HUES48 (cell line): ENCODE results near the gene CENPU.

Experiments
- H3K27ac ChIP-seq: one replicate; pipeline ENCODE4 v1.7.0; 2013; ENCODE audit warnings: low read depth, low read length, inconsistent platforms
- H3K27me3 ChIP-seq: 2 replicates; pipeline ENCODE4 v1.6.1; 2013; ENCODE audit warnings: mild to moderate bottlenecking, low read length; ENCODE audit not compliant: control insufficient read depth, insufficient read depth
- H3K36me3 ChIP-seq: 2 replicates; pipeline ENCODE4 v1.6.1; 2013; ENCODE audit warnings: low read length; ENCODE audit not compliant: control insufficient read depth, insufficient read depth
- H3K4me1 ChIP-seq: 2 replicates; pipeline ENCODE4 v1.6.1; 2013; ENCODE audit warnings: mild to moderate bottlenecking, low read length; ENCODE audit not compliant: control insufficient read depth, insufficient read depth
- H3K4me3 ChIP-seq: 2 replicates; pipeline ENCODE4 v1.5.1; 2013; ENCODE audit warnings: mild to moderate bottlenecking, low read depth, low read length
- H3K9ac ChIP-seq: 2 replicates; pipeline ENCODE4 v1.6.1; 2013; ENCODE audit warnings: mild to moderate bottlenecking, low read depth, low read length, moderate library complexity
- H3K9me3 ChIP-seq: 2 replicates; pipeline ENCODE4 v1.6.1; 2013; ENCODE audit warnings: low read length; ENCODE audit not compliant: control insufficient read depth, insufficient read depth

CENPU gene

DNA sequence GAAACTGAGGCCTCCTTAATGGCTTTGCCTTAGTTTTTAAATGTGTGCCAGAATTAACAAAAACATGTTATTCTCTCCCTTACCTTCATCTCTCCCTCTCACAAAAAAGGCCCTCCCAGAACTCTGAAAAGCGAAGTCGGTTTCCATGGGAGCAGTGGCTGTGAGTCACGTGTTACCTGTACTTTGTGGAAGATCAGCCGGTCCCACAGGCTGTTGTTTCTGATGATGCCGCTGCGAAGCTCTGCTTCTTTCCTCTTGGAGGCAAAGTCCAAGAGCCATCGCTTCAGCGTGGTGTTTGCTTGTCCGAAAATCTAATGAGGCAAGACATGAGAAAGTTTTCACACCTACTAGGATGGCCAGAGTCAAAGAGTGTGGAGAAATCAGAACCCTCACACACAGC is 32.5 kb upstream of the CENPU start:
- no peak overlapping the region for H3K4me3 ChIP-seq
- no peak overlapping the region for H3K9ac ChIP-seq
- H3K36me3 ChIP-seq = no peaks in the 10 kb centered on the region
- H3K27ac ChIP-seq = no peak overlapping the region
- no peaks in the 10 kb centered on the region for H3K4me1 ChIP-seq
- no peaks in the 10 kb centered on the region for H3K9me3 ChIP-seq
- H3K27me3 ChIP-seq = no peaks in the 10 kb centered on the region

DNA sequence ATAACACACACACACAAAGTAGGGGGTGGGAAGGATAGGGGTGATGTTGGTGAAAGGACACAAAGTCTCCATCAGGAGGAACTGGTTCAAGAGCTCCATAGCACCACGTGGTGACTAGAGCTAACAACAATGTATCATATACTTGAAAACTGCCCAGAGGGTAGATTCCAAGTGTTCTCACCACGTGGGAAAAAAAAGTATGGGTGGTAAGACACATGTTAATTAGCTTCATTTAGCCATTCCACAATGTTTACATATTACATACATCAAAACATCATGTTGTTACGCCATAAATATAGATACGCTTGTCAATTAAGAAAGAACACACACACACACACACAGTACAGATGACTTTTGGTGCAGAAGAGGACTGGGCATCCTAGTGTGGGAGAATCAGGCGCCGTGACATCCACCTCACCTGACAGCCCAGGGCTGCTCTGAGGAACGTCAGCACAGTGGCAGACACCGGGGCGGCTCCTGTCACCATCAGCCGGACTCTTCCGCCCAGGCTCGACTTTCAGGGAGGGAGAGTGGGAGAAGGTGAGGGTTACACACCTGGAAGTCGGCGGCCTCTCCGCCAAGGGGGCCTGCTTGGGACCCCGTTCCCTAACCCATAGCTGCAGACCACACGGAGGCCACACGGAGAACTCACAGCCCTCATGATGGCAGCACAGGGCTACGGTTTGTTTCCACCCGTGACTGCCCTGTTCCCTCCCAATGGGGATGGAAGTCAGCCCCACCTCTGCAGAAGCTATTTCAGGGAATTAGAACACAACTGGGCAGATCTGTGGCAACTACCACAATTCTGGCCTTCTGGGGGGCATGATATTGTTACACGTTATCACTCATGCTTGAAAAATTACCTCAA is 31.8 kb upstream of the CENPU start:
- Histone ChIP-seq H3K9me3 (no peaks in the 10 kb centered on the region), H3K4me1 (no peaks in the 10 kb centered on the region), H3K36me3 (no peaks in the 10 kb centered on the region), H3K27ac (no peak overlapping the region), H3K4me3 (no peak overlapping the region), H3K27me3 (no peaks in the 10 kb centered on the region), H3K9ac (no peak overlapping the region)

DNA sequence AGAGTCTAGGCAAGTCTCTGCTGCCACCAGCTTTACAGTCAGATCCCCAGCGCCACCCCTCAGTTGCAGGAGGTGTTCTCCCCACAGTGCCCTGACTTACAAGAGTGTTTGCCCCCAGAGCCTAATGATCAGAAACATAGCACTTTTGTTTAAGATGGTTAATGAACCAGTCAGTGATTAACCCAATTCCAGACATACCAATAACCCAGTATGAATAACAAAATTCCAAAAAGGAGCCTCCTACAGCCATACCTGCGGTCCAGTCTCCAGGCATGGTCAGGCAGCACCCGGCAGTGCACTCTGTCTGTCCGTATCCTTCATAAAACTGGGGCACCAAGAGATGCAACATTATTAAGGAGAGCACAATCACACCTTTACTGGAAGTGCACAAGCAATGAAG is 30.7 kb upstream of the CENPU start:
- H3K9ac ChIP-seq = no peak overlapping the region
- H3K27me3 ChIP-seq = no peaks in the 10 kb centered on the region
- no peaks in the 10 kb centered on the region for H3K9me3 ChIP-seq
- no peak overlapping the region for H3K4me3 ChIP-seq
- no peaks in the 10 kb centered on the region for H3K4me1 ChIP-seq
- H3K27ac ChIP-seq = no peak overlapping the region
- no peaks in the 10 kb centered on the region for H3K36me3 ChIP-seq

DNA sequence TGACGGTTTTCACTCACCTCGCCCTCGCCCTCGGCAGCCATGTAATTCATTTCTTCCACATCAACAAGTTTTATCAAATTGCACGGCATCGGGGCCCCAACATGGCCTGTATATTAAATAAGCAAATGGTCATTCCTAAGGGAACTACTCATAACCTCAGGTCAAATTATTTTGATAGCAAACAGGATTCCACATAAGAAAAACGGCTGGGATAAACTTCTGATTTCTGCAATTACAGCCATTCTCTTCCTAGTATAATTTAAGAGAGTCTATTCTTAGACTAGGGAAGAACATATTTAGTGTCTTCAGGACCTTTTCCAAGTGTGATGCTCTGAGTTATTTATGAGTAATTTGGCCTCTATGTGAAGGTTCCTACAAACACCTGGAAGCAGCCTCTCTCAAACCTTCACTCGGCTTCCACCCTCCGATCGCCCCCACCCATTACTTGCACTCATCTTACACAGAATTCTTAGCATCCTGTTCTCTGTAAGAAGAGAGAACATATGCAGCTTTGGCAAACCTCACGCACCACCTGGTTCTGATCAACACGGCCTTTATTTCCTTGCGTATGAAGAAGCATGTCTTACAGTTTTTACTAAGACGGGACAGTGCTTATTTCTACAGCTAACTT is 29.4 kb upstream of the CENPU start:
- no peak overlapping the region for H3K4me3 ChIP-seq
- no peaks in the 10 kb centered on the region for H3K9me3 ChIP-seq
- H3K4me1 ChIP-seq = no peaks in the 10 kb centered on the region
- H3K9ac ChIP-seq = no peak overlapping the region
- no peaks in the 10 kb centered on the region for H3K36me3 ChIP-seq
- no peak overlapping the region for H3K27ac ChIP-seq
- no peaks in the 10 kb centered on the region for H3K27me3 ChIP-seq

DNA sequence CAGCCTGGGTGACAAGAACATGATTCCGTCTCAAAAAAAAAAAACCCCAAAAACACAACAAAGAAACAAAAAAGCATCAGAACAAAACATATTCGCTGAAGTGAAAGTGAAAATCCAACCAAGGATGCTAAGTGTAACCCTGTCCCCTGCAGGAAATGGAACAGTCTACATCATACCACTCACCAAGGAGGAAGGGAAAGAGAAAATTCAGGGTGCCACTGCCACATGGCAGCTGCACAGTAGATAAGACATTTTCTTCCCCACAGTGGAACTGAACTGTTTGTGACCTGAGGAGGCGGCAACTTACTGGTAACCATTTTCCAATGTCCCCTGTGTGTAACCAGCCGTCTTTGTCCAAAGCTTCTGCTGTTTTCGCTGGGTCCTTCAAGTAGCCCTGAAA is 28.2 kb upstream of the CENPU start:
- Histone ChIP-seq H3K4me1 (no peaks in the 10 kb centered on the region), H3K27me3 (no peaks in the 10 kb centered on the region), H3K9me3 (no peaks in the 10 kb centered on the region), H3K4me3 (no peak overlapping the region), H3K27ac (no peak overlapping the region), H3K36me3 (no peaks in the 10 kb centered on the region), H3K9ac (no peak overlapping the region)

DNA sequence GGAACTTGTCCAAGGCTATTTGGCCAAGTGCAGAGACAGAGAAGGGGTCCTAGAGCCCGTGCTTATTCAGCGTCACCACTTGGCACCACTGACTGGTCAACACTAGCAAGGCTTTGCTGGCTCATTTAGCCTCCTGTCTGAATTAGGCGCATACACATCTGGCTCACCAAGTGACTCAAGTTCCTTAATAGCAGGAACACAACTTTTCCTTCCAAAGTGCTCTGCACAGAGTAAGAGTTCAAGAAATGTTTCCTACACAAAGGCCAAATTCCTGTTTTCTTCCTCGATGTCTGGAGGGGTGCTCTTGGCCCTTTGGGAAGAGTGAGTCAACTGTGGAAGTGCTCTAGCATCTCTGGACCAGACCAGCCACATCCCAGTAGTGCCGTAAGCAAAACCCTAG is 26.8 kb upstream of the CENPU start:
- no peaks in the 10 kb centered on the region for H3K9me3 ChIP-seq
- H3K4me3 ChIP-seq = no peak overlapping the region
- no peak overlapping the region for H3K27ac ChIP-seq
- no peaks in the 10 kb centered on the region for H3K4me1 ChIP-seq
- H3K9ac ChIP-seq = no peak overlapping the region
- H3K36me3 ChIP-seq = no peaks in the 10 kb centered on the region
- no peaks in the 10 kb centered on the region for H3K27me3 ChIP-seq

DNA sequence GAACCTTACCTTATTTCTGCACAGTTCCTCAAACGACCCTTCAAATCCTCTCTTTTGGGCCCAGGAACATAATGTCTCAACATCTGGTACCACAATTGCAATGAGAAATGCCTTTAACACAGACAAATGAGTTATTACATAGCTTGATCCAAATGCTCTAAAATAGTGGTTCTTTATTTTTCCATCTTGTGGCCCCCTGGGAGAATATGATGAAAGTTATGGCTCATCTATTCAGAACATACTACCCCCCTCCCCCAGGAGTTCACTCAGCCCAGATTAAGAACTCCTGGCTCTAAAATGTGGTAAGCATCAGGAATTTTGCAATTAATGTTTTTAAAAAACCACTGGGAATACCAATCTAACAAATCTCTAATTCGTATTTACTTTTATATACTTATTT is 23.9 kb upstream of the CENPU start:
- H3K4me1 ChIP-seq = no peaks in the 10 kb centered on the region
- no peak overlapping the region for H3K27ac ChIP-seq
- no peak overlapping the region for H3K4me3 ChIP-seq
- H3K27me3 ChIP-seq = no peaks in the 10 kb centered on the region
- H3K36me3 ChIP-seq = no peaks in the 10 kb centered on the region
- no peaks in the 10 kb centered on the region for H3K9me3 ChIP-seq
- no peak overlapping the region for H3K9ac ChIP-seq

DNA sequence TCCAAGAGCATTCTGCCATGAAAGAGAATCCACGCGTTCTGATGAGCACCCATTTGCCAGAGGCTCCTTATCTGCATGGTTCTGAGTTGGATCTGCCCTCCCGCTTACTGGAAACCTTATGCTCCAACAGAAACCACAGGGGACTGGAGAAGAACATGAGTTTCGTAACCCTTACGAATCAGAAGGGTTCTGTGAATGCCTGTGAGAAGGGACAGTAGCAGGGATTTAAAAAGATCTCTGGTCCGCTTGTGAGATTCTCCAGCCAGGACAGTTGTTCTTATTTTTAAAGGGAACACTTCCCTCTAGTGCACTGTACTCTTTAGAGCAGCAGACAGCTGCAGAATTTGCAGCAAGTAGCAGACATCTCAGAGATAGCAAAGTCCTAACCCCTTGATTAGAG is 22.5 kb upstream of the CENPU start:
- no peaks in the 10 kb centered on the region for H3K4me1 ChIP-seq
- H3K9me3 ChIP-seq = no peaks in the 10 kb centered on the region
- H3K36me3 ChIP-seq = no peaks in the 10 kb centered on the region
- no peak overlapping the region for H3K27ac ChIP-seq
- no peak overlapping the region for H3K4me3 ChIP-seq
- H3K9ac ChIP-seq = no peak overlapping the region
- no peaks in the 10 kb centered on the region for H3K27me3 ChIP-seq

DNA sequence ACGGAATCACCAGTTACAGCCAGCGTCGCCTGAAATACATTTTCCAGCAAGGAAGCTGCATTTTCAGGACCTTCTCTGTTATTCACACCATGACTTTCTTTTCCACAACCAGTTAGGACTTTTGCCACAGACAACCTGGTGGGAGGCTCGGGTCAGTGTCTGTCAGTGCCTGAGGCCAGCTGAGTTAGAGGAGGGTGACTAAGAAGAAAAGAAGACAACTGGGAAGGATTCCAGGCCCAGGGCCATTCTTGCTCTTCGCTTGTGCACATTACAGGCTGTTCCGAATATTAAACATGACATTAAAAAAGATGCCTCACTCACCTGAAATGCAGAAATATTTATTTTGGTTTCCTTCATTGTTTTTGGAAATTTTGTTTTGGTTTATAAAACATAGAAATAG is 21.4 kb upstream of the CENPU start:
- Histone ChIP-seq H3K9ac (no peak overlapping the region), H3K27me3 (no peaks in the 10 kb centered on the region), H3K4me3 (no peak overlapping the region), H3K36me3 (no peaks in the 10 kb centered on the region), H3K4me1 (no peaks in the 10 kb centered on the region), H3K27ac (no peak overlapping the region), H3K9me3 (no peaks in the 10 kb centered on the region)

DNA sequence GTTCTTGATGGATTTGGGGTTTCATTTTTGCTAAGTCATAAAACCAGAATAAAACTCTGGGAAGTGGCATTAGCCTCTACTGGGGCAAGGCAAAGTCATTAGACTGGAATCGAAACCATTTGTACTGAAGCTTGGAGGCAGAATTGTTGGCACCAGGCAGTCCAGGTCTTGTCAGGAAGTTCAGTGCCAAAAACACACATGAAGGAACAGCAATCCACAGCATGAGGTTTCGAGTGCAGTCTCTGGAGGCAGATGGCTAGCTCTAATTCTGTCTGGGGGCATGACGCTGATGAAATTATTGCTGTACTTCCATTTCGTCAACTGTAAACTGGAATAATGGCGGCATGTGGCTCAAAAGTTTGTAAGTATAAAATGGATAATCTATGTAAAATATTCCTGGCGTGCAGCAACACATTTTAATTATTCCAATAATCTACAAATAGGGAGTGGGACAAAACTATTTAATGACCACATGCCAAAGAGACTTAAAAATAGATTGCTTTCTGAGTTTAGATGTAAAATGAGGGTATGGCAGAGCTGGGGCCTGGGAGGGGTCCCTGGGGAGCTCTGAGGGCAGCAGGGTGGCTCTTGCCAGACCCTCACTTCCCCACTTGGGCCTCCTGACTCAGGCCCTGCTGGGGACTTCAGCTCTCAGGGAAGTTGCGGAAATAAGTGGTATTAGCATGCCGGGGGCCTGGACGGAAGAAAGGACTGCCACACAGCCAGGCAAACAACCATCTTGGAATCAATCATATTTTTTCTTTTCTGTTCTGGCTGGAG is 18.8 kb upstream of the CENPU start:
- H3K27me3 ChIP-seq = no peaks in the 10 kb centered on the region
- H3K9ac ChIP-seq = no peak overlapping the region
- H3K4me1 ChIP-seq = peaks cover 15% of the 10 kb centered on the region
- H3K4me3 ChIP-seq = no peak overlapping the region
- no peaks in the 10 kb centered on the region for H3K9me3 ChIP-seq
- H3K36me3 ChIP-seq = no peaks in the 10 kb centered on the region
- H3K27ac ChIP-seq = no peak overlapping the region

DNA sequence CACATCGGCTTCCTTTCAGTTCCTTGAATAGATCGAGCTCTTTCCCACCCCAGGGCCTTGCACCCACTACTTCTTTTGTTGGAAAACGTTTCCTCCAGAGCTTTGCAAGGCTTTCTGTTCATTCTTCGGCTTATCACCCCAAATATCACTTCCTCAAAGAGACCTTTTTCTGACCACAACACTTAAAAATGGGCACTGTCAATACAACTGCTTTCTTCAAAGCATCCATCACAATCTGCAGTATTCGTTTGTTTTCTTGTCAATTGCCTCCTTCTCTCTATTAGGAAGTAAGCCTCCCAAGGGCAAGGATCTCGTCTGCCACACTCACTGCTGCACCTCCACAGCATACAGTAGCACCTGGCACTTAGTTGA is 17.7 kb upstream of the CENPU start:
- no peaks in the 10 kb centered on the region for H3K36me3 ChIP-seq
- H3K27me3 ChIP-seq = no peaks in the 10 kb centered on the region
- H3K9me3 ChIP-seq = no peaks in the 10 kb centered on the region
- peaks cover 23% of the 10 kb centered on the region for H3K4me1 ChIP-seq
- H3K27ac ChIP-seq = no peak overlapping the region
- H3K9ac ChIP-seq = no peak overlapping the region
- no peak overlapping the region for H3K4me3 ChIP-seq
